ENCODE data around the gene INTU.

- TF ChIP-seq SUZ12 (IDR thresholded peaks at IDR 0.05): no peak
- no peak for TF ChIP-seq FOXM1 (IDR thresholded peaks at IDR 0.05; ENCODE audit: borderline replicate concordance)
- no peak for TF ChIP-seq SP1 (IDR thresholded peaks at IDR 0.05)
- TF ChIP-seq CTBP1 (IDR thresholded peaks at IDR 0.05; ENCODE audit: borderline replicate concordance): no peak
- no peak for TF ChIP-seq NFRKB (IDR thresholded peaks at IDR 0.05)
- no peak for TF ChIP-seq PKNOX1 (IDR thresholded peaks at IDR 0.05)
- TF ChIP-seq BHLHE40 (IDR thresholded peaks at IDR 0.05; ENCODE audit: borderline replicate concordance): no peak
- no peak for TF ChIP-seq TARDBP (IDR thresholded peaks at IDR 0.05)
These were observed 1.3 kb upstream of the INTU start for GRCh38 chr4:127631420-127631819.
